Gastrocnemius medialis (tissue), 4 donors: ENCODE measurements around the gene POLG. TPM values are rescaled to one million over a fixed set of nuclear protein-coding genes. Genes with fewer than 3 reads are reported as not detected.

Experiments used
- ATAC-seq, 2 donors: fragments of 150-250 bp; one replicate each; pipeline ENCODE4 v1.9.1; 2016
- DNase-seq, 2 donors: peaks; one replicate each; pipeline ENCODE4 v3.0.0-alpha.2; 2019
- H3K27ac ChIP-seq, 4 donors: fragments of 200-600 bp; sonication (generic); 1 replicate in 1 of 4; 2 replicates in 3 of 4; pipeline ENCODE4 v1.5.1; 2016 to 2018; ENCODE audit warnings: mild to moderate bottlenecking in 2 of 4, moderate library complexity in 1 of 4
- H3K27me3 ChIP-seq, 3 donors: fragments of 200-600 bp; sonication (generic) in 2 of 3; 1 replicate in 1 of 3; 2 replicates in 2 of 3; pipeline versions ENCODE4 v1.5.1 to v1.6.0; 2016 to 2019; ENCODE audit warnings: mild to moderate bottlenecking in 1 of 3, moderate library complexity in 1 of 3
- H3K36me3 ChIP-seq, 2 donors: fragments of 200-600 bp; sonication (generic) in 1 of 2; one replicate each; pipeline ENCODE4 v1.5.1; 2017 to 2018
- H3K4me1 ChIP-seq, 2 donors: fragments of 200-600 bp; sonication (generic) in 1 of 2; one replicate each; pipeline ENCODE4 v1.5.1; 2016 to 2017; ENCODE audit warnings: mild to moderate bottlenecking in 2 of 2
- H3K4me3 ChIP-seq, 4 donors: fragments of 200-600 bp; sonication (generic) in 3 of 4; 1 replicate in 1 of 4; 2 replicates in 3 of 4; pipeline ENCODE4 v1.5.1; 2016 to 2019; ENCODE audit warnings: mild to moderate bottlenecking in 2 of 4
- H3K9me3 ChIP-seq, 3 donors: fragments of 200-600 bp; sonication (generic) in 2 of 3; 1 replicate in 1 of 3; 2 replicates in 2 of 3; pipeline ENCODE4 v1.5.1; 2016 to 2019
- CTCF ChIP-seq, 5 experiments: fragments of 450-650 bp in 3 of 5; fragments of 200-600 bp in 2 of 5; sonication (generic) in 2 of 5; IDR thresholded peaks in 4 of 5; conservative IDR thresholded peaks in 1 of 5; 1 replicate in 4 of 5; 2 replicates in 1 of 5; pipeline ENCODE4 v1.5.1; 2016 to 2019; ENCODE audit warnings: antibody characterized with exemption in 5 of 5, mild to moderate bottlenecking in 3 of 5, moderate library complexity in 3 of 5
- POLR2A ChIP-seq, 2 donors: fragments of 450-650 bp; IDR thresholded peaks; one replicate each; pipeline ENCODE4 v1.6.1; 2017; ENCODE audit warnings: antibody characterized with exemption in 2 of 2, mild to moderate bottlenecking in 2 of 2, moderate library complexity in 2 of 2
- in situ Hi-C, 4 donors: fragments of 200-750 bp; cut with MboI; loops; one replicate each; pipeline versions ENCODE4 v1.15.0 to v1.8.0; 2017; ENCODE audit warnings: low sequenced_read_pairs in 4 of 4
- intact Hi-C: fragments of 100-400 bp; cut with DNase I; formaldehyde crosslinking; loops from one replicate; pipeline ENCODE4 v1.15.1; 2023; ENCODE audit warnings: low total_unique reads
- total RNA-seq, 4 donors: library from RNA; depleted of rRNA; stranded (reverse); fragments of >200 nt; gene quantifications; one replicate each; pipeline versions ENCODE4 v1.1.0 to v1.2.3, GENCODE V29; 2016

The POLG gene
- total RNA-seq, 4 donors from 2014 or later = 50.9 to 81.9 (median 61.4) TPM

- peaks cover 6 to 14% of the 10 kb centered on the region in 2 donors for H3K4me1 ChIP-seq
- peaks cover 96 to 98% (median 98%) of the 10 kb centered on the region in 3 donors for H3K27me3 ChIP-seq
- no peaks in the 10 kb centered on the region for H3K36me3 ChIP-seq
- ATAC-seq = no peak
- no peak overlapping the region for H3K4me3 ChIP-seq
- intact Hi-C loops (no loop called here), in situ Hi-C loops (no loop called here)
- TF ChIP-seq CTCF (IDR thresholded peaks at IDR 0.05 in 4 of 5, conservative IDR thresholded peaks at IDR 0.05 in 1 of 5) (no peak), POLR2A (IDR thresholded peaks at IDR 0.05) (no peak)
- DNase-seq = no peak
- H3K9me3 ChIP-seq = no peaks in the 10 kb centered on the region
- no peak overlapping the region for H3K27ac ChIP-seq
These were observed 35.7 kb upstream of the POLG start for GRCh38 chr15:89370120-89370977.

GRCh38 chr15:89369341-89369947 is 34.8 kb upstream of the POLG start:
- H3K4me1 ChIP-seq = peaks cover 6 to 14% of the 10 kb centered on the region in 2 donors
- in situ Hi-C loops (no loop called here), intact Hi-C loops (no loop called here)
- H3K9me3 ChIP-seq = no peaks in the 10 kb centered on the region
- peaks cover 96 to 98% (median 98%) of the 10 kb centered on the region in 3 donors for H3K27me3 ChIP-seq
- no peak for DNase-seq
- H3K4me3 ChIP-seq = no peak overlapping the region
- no peak for TF ChIP-seq POLR2A (IDR thresholded peaks at IDR 0.05)
- no peak for TF ChIP-seq CTCF (IDR thresholded peaks at IDR 0.05 in 4 of 5, conservative IDR thresholded peaks at IDR 0.05 in 1 of 5)
- ATAC-seq = no peak
- H3K36me3 ChIP-seq = no peaks in the 10 kb centered on the region
- H3K27ac ChIP-seq = no peak overlapping the region

GRCh38 chr15:89368566-89369223 is 34.1 kb upstream of the POLG start:
- DNase-seq = no peak
- in situ Hi-C loops (no loop called here), intact Hi-C loops (no loop called here)
- H3K27me3 ChIP-seq = peaks cover 96 to 98% (median 98%) of the 10 kb centered on the region in 3 donors
- peaks cover 6 to 14% of the 10 kb centered on the region in 2 donors for H3K4me1 ChIP-seq
- H3K27ac ChIP-seq = no peak overlapping the region
- no peaks in the 10 kb centered on the region for H3K9me3 ChIP-seq
- TF ChIP-seq POLR2A (IDR thresholded peaks at IDR 0.05) (no peak), CTCF (IDR thresholded peaks at IDR 0.05 in 4 of 5, conservative IDR thresholded peaks at IDR 0.05 in 1 of 5) (no peak)
- no peaks in the 10 kb centered on the region for H3K36me3 ChIP-seq
- ATAC-seq = no peak
- H3K4me3 ChIP-seq = no peak overlapping the region

- Histone ChIP-seq H3K4me3 (peak overlapping the region in 1 of 4 donors; percentile 21), H3K4me1 (peaks cover 6 to 14% of the 10 kb centered on the region in 2 donors), H3K27ac (no peak overlapping the region), H3K27me3 (peaks cover 97 to 98% (median 98%) of the 10 kb centered on the region in 3 donors), H3K36me3 (no peaks in the 10 kb centered on the region), H3K9me3 (no peaks in the 10 kb centered on the region)
- DNase-seq (no peak), ATAC-seq (no peak)
- in situ Hi-C loops = no loop called here
- no peak for TF ChIP-seq POLR2A (IDR thresholded peaks at IDR 0.05)
- no peak for TF ChIP-seq CTCF (IDR thresholded peaks at IDR 0.05 in 4 of 5, conservative IDR thresholded peaks at IDR 0.05 in 1 of 5)
- intact Hi-C loops = no loop called here
These were observed 33.1 kb upstream of the POLG start for GRCh38 chr15:89367485-89368451.
